NCI-H2171 treated with DMSO at 0.1 percent for 48 hours (cell line): ENCODE measurements around the gene SLC22A31.
"Not testable (repeated sequence)": the region's sequence is repeated elsewhere in the genome, so short reads cannot be mapped to it uniquely, and the experiment has no call there.

Experiments used
- DNase-seq: peaks from one replicate; lab custom pipeline; 2025; lab: John Stamatoyannopoulos, UW

Gene SLC22A31

DNA sequence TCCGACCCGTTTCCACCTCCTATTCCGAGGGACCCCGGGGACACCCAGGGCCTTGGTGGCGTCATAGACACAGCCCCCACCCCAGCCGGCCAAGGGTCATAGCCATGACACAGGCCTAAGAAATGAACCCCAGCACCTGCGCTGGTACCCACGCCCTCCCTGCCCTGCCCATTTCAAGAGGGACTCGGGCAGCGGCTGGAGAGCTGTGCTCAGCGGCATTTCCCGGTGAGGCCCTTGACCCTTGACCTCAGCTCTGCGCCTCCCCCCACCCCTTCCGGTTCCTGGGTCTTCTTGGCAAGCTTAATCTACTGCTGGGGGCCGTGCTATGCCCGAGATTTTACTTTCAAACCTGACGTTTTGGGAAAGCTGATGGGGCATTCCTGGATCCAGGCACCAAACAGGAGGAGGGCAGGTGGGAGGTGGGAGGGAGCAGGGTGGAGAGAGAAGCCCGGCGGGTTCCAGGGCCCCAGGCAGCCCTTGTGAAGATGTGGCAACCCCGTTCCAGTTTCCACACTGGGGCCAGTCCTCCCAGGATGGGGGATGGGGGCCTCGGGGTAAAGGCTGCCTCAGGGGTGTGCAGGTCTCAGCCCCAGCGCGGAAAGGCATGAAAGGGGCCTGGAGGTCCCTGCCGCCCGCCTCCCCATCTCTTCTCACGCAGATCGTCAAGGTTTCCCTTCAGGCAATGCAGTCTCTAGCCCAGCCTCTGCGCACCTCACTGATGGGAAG is at the start of gene SLC22A31:
TSS of gene SLC22A31 (minus strand) at position 414 of the 726 bp plus-strand sequence. CDS start at position 378, 36 bp downstream.
- no peak for DNase-seq

DNA sequence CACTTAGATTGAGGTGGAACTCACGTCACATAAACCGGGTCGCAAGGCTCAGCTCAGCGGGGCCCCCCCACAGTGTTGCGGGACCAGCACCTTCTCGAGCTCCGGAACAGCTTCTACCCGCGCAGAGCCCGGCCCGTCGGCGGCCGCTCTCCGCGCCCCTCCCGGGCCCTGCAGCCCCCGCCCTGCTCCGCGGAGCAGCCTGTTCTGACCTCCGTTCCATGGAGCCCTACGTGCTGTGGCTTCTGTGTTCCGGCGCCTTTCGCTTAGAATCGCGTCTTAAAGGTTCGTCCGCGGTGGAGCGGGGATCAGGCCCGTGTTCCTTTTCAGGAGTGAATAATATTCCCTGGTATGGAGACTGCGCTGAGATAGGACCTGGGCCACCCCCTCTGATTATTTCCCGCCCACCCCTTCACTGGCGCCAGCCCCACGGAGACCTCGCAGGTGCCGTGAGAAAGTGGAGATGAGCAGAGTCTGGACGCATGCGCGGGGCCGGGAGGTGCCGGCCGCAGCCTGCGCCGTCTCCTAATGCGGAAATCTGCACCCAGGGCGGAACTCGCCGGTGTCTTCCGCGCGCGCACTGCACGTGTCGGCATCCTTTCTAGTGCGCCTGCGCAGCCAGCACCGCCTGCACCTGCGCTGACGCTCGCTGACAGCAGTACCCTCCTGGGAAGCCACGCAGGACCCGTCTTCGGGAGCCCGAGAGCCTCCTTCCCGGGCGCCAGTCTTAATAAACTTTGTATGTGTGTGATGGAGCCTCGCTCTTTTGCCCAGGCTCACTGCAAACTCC is 48.1 kb upstream of the SLC22A31 start:
- DNase-seq = no peak

DNA sequence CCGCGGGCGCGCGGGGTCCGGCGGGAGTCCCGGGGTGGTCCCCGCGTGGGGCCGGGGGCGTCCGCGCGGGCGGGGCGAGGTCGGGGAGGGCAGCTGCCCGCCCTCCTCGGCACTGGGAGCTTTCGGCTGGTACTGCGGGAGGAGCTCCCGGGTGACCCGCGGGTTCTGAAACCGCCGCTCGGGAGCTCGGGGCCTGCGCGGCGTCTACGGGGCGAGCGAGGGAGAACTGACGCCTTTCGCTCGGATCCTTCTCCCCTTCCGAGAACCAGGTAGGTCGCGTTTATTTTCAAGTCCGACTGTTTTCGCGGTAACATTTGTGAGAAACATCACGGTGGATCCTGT is 47.4 kb upstream of the SLC22A31 start:
- not testable (repeated sequence) for DNase-seq

DNA sequence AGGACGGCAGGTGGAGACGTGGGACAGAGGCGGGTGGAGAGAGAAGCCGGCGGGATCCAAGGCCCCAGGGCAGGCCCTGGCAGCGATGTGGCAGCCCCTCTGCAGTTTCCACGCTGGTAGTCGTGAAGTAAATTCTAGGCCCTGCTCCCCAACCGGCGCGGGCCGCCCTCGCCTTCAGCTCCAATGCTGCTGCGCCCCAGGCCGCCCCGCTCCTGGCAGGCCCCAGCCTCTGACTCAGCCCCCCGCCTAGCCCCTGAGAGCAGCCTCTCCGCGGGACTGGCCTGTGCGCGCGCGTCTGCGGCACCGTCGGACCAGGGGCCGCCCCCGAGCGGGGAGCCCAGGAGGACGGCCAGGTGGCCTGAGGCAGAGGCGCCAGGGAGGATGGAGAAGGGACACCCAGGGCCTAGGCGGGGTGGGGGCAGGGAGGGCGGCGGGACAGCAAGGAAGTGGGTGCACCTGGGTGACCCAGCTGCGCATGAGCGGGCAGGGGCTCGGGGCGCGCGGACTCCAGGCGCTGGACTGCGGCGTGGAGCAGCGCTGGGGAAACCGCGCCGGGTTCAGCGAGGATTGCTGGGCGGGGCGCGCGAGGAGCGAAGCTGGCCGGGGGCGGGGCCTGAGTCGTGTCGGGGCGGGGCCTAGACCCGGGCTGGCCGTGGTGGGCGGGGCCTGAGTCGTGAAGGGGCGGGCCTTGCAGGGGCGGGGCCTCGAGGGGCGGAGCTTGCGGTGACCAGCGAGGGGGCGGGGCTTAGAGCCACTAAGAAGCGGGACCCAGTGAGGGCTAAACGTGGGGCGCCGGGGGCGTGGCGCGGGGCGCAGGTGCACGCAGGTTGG is 46.8 kb upstream of the SLC22A31 start:
- DNase-seq = peak; percentile 69

DNA sequence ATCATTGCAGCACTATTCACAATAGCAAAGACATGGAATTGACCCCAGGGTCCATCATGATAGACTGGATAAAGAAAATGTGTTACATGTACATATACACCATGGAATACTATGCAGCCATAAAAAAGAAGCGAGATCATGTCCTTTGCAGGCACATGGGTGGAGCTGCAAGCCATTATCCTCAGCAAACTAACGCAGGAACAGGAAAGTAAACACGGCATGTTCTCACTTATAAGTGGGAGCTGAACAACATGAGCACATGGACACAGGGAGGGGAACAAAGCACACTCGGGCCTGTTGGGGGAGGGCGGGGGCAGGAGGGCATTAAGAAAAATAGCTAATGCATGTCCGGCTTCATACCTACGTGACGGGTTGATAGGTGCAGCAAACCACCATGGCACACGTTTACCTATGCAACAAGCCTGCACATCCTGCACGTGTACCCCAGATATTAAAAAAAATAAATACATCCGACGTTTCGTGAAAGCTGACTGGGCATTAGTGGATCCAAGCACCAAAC is 46.1 kb upstream of the SLC22A31 start:
- no peak for DNase-seq

DNA sequence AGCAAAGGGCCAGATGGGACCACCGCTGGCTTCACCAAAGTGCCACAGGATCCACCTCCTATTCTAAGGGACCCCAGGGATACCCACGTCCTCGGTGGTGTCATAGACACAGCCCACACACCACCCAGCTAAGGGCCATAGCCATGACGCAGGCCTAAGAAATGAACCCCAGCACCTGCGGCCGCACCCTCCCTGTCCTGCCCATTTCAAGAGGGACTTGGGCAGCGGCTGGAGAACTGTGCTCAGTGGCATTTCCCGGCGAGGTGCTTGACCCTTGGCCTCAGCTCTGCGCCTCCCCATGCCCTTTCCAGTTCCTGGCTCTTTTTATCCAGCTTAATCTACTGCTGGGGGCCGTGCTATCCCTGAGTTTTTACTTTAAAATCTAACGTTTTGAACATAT is 44.4 kb upstream of the SLC22A31 start:
- no peak for DNase-seq

DNA sequence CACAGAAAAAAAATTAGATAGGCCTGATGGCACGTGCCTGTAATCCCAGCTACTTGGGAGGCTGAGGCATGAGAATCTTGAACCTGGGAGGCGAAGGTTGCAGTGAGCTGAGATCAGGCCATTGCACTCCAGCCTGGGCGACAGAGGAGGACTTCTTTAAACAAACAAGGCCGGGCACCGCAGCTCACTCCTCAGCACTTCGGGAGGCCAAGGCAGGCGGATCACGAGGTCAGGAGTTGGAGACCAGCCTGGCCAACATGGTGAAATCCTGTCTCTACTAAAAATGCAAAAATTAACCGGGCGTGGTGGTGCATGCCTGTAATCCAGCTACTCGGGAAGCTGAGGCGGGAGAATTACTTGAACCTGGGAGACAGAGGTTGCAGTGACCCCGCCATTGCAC is 43.9 kb upstream of the SLC22A31 start:
- not testable (repeated sequence) for DNase-seq

DNA sequence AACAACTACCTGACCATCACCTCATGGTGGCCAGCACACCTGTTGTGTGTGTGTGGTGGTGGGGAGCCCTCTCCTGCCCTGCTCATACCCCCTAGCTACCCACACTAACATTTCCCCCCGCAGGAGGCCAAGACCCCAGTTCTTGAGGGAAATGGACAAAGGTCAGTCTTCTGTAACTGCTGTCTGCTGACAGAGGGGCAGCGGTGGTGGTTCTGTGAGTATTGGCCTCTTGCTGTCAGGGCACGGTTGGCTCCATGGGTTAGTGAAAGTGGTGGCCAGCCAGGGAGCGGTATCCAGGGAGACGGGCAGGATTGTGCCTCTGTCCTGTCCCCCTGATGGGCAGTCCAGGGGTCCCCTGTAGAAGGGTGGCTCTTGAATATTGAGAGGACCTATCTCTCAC is 43.3 kb upstream of the SLC22A31 start:
- DNase-seq = no peak

DNA sequence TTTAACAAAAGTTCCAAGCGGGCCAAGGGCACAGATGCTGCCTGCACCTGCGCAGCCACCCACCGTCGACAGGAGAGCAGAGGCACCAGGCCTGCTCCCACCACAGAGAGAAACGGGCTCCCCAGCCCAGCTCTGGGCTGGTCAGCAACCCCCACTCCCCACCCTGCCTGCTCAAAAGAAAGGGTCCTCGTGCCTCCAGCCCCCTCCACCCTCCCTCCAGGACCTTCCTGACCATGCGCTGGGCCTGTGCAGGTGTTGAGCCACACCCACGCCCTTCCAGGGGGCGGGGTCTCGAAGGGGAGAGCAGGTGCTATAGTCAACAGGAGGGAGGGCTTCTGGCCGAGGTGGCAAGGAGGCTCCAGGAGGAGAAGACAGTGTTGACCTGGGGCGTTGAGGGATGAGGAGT is 42.5 kb upstream of the SLC22A31 start:
- no peak for DNase-seq

DNA sequence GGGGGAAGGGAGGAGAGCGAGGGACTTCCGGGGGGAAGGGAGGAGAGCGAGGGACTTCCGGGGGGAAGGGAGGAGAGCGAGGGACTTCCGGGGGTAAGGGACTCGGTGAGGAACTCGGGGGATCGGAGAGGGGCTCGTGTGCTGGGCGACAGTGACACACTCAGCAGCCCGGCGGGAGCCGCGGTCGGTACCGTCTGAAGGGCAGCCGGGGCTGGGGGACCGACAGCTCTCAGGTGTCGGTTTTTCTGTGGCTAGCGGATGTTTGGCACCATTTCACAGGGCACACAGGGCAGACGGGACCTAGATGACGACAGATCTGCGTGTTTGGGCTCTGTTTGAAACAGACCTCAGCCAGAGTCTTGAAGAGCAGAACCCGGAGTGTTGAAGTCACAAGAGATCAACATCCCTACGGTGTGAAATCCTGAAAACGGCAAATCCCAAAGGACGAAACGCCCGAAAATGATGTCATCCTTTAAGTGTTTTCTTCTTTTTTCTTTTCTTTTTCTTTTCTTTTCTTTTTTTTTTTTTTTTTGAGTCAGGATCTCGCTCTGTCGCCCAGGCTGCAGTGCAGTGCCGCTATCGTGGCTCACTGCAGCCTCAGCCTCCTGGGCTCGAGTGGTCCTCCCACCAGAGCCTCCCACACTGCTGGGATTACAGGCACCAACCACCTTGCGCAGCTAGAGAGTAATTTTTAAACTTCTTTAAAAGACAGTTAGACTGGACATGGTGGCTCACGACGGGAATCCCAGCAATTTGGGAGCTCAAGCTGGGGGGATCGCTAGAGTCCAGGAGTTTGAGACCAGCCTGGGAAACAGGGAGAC is 41.1 kb upstream of the SLC22A31 start:
- peak; percentile 81 for DNase-seq

DNA sequence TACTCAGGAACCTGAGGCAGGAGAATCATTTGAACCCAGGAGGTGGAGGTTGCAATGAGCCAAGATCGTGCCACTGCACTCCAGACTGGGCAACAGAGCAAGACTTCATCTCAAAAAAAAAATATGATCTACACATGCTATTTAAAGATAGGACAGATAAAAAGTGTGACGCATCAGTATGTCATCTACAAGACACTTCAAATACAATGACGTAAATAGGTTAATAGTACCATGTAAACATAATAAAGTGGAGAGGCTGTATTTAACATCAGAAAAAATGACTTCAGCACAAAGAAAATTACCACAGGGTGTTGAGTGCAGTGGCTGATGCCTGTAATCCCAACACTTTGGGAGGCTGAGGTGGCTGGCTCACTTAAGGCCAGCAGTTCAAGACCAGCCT is 37.4 kb upstream of the SLC22A31 start:
- no peak for DNase-seq

DNA sequence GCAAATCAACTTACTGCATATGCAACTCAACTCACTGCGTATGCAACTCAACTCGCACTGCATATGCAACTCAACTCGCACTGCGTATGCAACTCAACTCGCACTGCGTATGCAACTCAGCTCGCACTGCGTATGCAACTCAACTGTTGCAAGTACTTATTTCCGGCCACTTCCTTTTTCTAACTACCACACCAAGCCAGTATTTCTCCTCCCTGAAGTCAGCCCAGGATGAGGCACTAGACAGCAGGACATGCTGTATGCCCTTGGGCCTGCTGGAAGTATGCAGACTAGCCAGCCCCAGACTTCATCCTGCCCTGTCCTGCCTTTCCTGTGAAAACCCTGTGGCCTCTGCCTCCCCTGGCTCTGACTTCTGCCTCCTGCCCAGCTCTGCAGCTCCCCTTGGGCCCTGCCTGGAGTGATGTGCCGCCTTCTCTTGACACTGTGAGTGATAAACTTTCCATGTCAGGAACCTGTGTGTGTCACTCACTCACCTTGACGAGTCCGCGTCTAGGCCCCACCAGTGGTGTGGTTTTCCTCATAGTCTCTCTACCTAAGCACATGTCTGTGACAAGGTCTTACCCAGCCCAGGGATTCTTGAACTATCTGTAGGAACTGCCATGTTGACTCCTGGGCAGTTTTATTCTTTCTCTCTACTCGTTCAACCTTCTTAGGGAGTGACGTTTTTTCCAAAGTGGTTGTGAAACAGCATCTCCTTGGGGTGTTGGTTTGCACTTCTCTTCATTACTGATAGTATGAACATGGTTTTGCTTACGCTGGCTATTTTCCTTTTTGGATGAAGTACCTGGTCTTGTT is 33.5 kb upstream of the SLC22A31 start:
- DNase-seq = no peak

DNA sequence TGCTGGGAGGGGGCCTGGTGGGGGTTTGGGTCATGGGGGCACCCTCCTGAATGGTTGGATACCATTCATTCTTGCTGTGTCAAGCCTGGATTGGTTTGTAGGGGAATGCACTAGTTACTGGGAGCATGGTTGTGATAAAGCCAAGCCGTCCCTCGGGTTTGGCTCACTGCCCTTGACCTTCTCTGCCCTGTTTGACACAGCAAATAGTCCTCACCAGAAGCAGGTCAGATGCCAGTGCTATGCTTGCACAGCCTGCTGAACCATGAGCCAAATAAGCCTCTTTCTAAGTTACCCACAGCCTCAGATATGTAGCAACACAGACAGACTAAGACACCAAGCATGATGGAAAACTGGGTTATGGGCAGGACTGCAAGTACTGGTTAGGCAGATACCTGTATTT is 31.8 kb upstream of the SLC22A31 start:
- no peak for DNase-seq

DNA sequence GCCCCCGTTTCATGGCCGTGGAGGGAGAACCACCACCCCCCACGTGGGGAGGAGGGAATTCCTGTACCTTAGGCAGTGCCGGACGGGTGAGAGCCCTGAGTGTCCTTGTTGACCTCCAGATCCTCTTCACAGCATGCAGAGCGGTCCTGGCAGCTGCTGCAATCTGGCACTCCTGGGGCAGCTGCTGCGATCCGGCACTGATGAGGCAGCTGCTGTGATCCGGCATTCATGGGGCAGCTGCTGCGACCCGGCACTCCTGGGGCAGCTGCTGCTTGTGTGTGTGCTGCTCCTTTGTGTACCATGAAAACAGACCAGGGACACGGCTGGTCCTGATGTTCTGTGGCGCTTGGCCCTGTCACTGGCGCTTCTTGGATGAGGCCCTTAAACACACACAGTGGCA is 29.9 kb upstream of the SLC22A31 start:
- no peak for DNase-seq

DNA sequence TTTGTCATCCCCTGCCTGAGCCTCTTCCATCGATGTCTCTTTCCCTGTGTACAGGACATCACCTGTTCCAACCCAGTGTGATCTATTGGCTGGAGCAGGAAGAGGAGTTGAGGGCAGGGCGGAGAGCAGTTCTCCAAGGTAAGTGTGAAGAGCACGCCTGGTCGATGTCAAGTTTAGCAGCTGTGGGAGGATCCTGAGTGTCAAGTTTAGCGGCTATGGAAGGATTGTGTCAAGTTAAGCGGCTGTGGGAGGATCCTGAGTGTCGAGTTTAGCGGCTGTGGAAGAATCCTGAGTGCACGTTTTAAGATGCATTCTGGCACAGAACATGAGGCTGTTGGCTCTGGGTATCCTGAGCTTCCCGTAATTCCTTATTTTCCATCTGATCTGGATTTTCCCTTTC is 24.3 kb upstream of the SLC22A31 start:
- no peak for DNase-seq

DNA sequence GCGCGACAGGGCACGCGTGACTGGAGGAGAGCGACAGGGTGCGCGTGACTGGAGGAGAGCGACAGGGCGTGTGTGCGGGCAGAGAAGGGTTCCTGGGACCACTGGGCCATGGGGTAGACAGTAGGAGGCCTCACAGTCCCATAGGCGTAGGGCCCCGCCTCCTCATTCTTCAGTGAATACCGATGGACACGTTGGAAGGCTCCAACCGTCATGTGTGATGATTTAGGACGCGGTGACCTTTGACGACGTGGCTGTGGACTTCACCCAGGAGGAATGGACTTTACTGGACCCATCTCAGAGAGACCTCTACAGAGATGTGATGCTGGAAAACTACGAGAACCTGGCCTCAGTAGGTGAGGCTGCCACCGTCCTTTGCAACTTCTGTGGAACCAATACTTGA is 22.6 kb upstream of the SLC22A31 start:
- no peak for DNase-seq

DNA sequence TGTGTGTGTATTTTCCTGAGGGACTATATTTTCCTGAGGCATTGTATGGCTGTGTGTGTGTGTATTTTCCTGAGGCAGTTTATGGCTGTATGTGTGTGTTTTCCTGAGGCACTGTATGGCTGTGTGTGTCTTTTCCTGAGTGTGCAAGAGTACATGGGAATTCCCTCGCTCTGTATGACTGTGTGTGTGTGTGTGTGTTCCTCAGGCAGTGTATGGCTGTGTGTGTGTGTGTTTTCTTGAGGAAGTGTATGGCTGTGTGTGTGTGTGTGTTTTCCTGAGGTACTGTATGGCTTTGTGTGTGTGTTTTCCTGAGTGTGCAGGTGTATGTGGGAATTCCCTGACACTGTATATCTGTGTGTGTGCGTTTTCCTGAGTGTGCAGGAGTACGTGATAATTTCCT is 21.3 kb upstream of the SLC22A31 start:
- DNase-seq = no peak

DNA sequence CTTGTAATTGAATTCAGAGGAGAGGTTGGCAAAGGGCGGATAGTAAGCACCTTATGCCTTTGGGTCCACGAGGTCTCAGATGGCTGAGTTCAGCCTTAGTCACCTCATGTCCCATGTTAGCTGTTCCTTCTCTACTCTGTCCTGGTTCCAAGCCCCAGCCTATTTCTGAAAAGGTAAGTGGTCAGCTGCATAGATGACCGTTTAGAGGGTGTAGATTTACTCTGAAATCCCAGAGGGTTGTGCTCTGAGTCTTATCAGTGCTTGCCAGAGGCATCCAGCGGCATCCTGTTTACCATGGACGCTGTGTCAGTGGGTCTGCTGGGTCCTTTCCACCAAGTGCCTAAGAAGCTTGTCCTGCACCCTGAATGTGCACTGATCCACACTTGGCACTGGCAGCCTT is 19.0 kb upstream of the SLC22A31 start:
- DNase-seq = no peak

DNA sequence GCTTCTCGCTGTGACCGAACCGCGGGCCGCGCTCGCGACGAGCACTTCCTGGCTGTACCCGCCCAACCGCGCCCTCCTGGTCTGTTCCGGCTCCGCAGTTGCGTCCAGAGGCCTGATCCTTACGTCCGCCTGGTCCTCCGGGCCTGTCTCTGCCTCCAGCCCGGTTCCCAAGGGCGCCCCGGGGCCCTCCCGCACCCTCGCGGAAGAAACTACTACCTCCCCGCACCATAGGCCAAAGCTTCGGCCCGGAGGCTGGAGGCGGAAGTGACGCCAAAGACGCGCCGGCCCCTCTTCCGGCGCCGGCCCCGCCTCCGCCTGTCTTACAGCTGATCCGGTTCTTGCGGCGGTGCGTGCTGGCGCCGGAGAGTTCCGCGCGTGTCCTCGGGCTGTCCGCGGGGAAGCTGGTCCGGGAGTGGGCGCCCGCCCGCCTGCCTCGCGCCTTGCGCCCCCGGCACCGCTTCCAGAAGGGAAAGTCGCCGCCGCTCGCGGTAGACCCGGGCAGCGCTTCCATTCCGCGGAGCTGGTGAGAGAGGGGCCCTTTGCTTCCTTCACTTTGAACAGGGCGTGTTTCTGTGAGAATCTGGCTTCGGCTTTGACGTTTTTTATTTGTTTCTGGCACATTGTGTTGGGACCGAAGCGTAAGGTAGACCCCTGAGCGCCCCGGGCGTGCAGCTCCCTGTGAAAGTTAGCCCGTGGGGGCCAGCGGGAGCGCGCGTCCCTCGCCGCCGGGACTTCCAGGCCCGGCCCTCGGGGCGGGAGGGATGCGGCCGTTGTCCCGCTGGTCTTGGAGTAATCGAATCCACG is 17.3 kb upstream of the SLC22A31 start, which contains the start of gene ZNF778:
TSS of gene ZNF778 (plus strand) at position 316 of the 804 bp plus-strand sequence. CDS start 3,425 bp downstream, outside the sequence.
- peak; percentile 77 for DNase-seq

DNA sequence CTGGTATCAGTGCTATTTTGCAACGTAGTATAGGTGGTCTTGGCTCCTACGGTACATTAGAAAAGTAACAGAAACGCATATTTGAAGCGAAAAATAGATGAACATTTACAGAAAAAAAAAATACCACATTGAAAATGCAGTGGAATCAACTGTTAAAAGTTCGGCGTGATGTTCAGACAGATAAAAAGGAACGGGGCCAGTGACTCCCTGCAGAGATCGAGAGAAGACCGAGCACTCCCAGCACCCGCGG is 16.7 kb upstream of the SLC22A31 start:
- DNase-seq = no peak
